ENCODE data around the gene C9orf72.
"Not testable (repeated sequence)": the region's sequence is repeated elsewhere in the genome, so short reads cannot be mapped to it uniquely, and the experiment has no call there.

Gene C9orf72

GRCh38 chr9:27518809-27519208 is 54.5 kb downstream of the C9orf72 start:
- DNase-seq (ENCODE audit: low spot score): no peak

GRCh38 chr9:27518006-27518405 is 55.3 kb downstream of the C9orf72 start:
- no peak for DNase-seq (ENCODE audit: low spot score)

GRCh38 chr9:27514551-27514950 is 58.7 kb downstream of the C9orf72 start:
- no peak for DNase-seq (ENCODE audit: low spot score)

GRCh38 chr9:27511771-27512170 is 61.5 kb downstream of the C9orf72 start:
- no peak for DNase-seq (ENCODE audit: low spot score)

- no peak for DNase-seq (ENCODE audit: low spot score)
These were observed 62.5 kb downstream of the C9orf72 start for GRCh38 chr9:27510780-27511179.

- DNase-seq (ENCODE audit: low spot score): no peak
These were observed 66.3 kb downstream of the C9orf72 start for GRCh38 chr9:27506981-27507380.

GRCh38 chr9:27505744-27506161 is 67.5 kb downstream of the C9orf72 start:
- DNase-seq (ENCODE audit: low spot score): no peak

GRCh38 chr9:27504259-27504658 is 69.0 kb downstream of the C9orf72 start:
- DNase-seq (ENCODE audit: low spot score): no peak

- no peak for DNase-seq (ENCODE audit: low spot score)
These were observed 69.7 kb downstream of the C9orf72 start for GRCh38 chr9:27503623-27504022.

- not testable (repeated sequence) for DNase-seq (ENCODE audit: low spot score)
These were observed 72.4 kb downstream of the C9orf72 start for GRCh38 chr9:27500902-27501301.

- DNase-seq (ENCODE audit: low spot score): no peak
These were observed 73.8 kb downstream of the C9orf72 start for GRCh38 chr9:27499451-27499850.

GRCh38 chr9:27497883-27498417 is 75.3 kb downstream of the C9orf72 start:
- no peak for DNase-seq (ENCODE audit: low spot score)

Data from AG08395 (cell line).